Pancreas (tissue), 10 donors: Measurements from ENCODE around the gene BHLHA9. TPM values are rescaled to one million over a fixed set of nuclear protein-coding genes. Genes with fewer than 3 reads are reported as not detected.

Source experiments
- ATAC-seq, 4 donors: fragments of 200-7000 bp; cut with Tn5 transposase; one replicate each; pipeline versions ENCODE4 v1.8.0 to v1.9.1; 2020; ENCODE audit warnings: mild to moderate bottlenecking in 4 of 4, moderate library complexity in 4 of 4
- DNase-seq, 6 donors: peaks; one replicate each; pipeline ENCODE4 v3.0.0-alpha.2; 2020
- FAIRE-seq: peaks from 2 replicates; lab custom pipeline; 2012; peaks lifted over from hg19 to GRCh38; lab: Jason Lieb, UNC
- H3K27ac ChIP-seq, 4 donors: fragments of 200-600 bp; sonication (generic); 1 replicate in 3 of 4; 2 replicates in 1 of 4; pipeline versions ENCODE4 v1.5.0 to v1.8.0; 2020
- H3K27me3 ChIP-seq, 4 donors: fragments of 200-600 bp; one replicate each; pipeline ENCODE4 v1.8.0; 2021
- H3K36me3 ChIP-seq, 3 donors: fragments of 200-600 bp; sonication (generic) in 1 of 3; one replicate each; pipeline versions ENCODE4 v1.5.0 to v1.8.0; 2020 to 2021
- H3K4me1 ChIP-seq, 3 donors: fragments of 200-600 bp; one replicate each; pipeline ENCODE4 v1.8.0; 2021
- H3K4me3 ChIP-seq, 4 donors: fragments of 200-600 bp; sonication (generic) in 2 of 4; one replicate each; pipeline versions ENCODE4 v1.5.0 to v1.8.0; 2020 to 2021
- H3K9me3 ChIP-seq, 4 donors: fragments of 200-600 bp; one replicate each; pipeline ENCODE4 v1.8.0; 2021
- CTCF ChIP-seq, 4 donors: fragments of 200-600 bp; sonication (generic) in 3 of 4; IDR thresholded peaks; one replicate each; pipeline versions ENCODE4 v1.5.0 to v1.8.0; 2021; ENCODE audit warnings: antibody characterized with exemption in 4 of 4
- WGBS, 2 donors: extraction: QIAGEN DNeasy Blood & Tissue Kit; methylation state at CpG; one replicate each; pipeline ENCODE4 v1.1.7; 2013; 5-methylcytosine and 5-hydroxymethylcytosine counted together
- intact Hi-C, 3 donors: fragments of 100-400 bp; cut with DNase I; formaldehyde crosslinking; loops; one replicate each; pipeline versions ENCODE4 v1.11.1 to v1.14.2; 2022
- polyA plus RNA-seq, 2 donors: library from polyadenylated mRNA; stranded (reverse); fragments of 200-250 nt; gene quantifications; one replicate each; pipeline ENCODE4 v1.2.3, GENCODE V29; 2013
- total RNA-seq, 6 donors: library from RNA; stranded (reverse); fragmentation: NEBNext Ultra II Directional in 4 of 6; extraction: Animal tissue kit (Norgen Biotek cat#: 25700) in 4 of 6; gene quantifications; one replicate each; pipeline versions ENCODE4 v1.2.1 to v1.2.4, GENCODE V29; 2021 to 2023
- donor health status: healthy with polysubstance abuse.
- donor health status: DM: no; HTN: no; CAD: no; lungs with moderate emphysema.
- donor health status: DM: no; HTN: no; CAD: no.
- donor health status: control.
- donor health status: control.
- donor health status: Bipolar disorder and iron deficiency.
- donor health status: DM: yes; HTN: yes; CAD: no.
- donor health status: DM: no; HTN: no; CAD: no.
- donor health status: DM: no; HTN: no; CAD: no.
- donor health status: DM: yes; HTN: yes; CAD: no.

Gene BHLHA9
- total and polyA plus RNA-seq, 8 donors, result not detected

- Histone ChIP-seq H3K27ac (no peak overlapping the region), H3K27me3 (no peaks in the 10 kb centered on the region), H3K4me1 (peaks cover 0 to 7% (median 0%) of the 10 kb centered on the region in 3 donors), H3K36me3 (no peaks in the 10 kb centered on the region), H3K9me3 (no peaks in the 10 kb centered on the region), H3K4me3 (no peak overlapping the region)
- ATAC-seq (no peak), FAIRE-seq (no peak), DNase-seq (no peak)
- WGBS, 2 donors, result 54 to 56% methylated on average over 18 of the region's 18 CpGs
- intact Hi-C loops, result loop anchor here in 2 of 3 donors (10.0 kb wide), 2 partner anchors 243 to 283 kb away; partner anchors contain the start of gene INPP5K (in 2 of the 2)
- no peak for TF ChIP-seq CTCF (IDR thresholded peaks at IDR 0.05)
These were observed 1.2 kb downstream of the BHLHA9 start for GRCh38 chr17:1271441-1271840.

GRCh38 chr17:1272701-1273100, 2.5 kb downstream of the BHLHA9 start:
- no peak for TF ChIP-seq CTCF (IDR thresholded peaks at IDR 0.05)
- ATAC-seq (no peak), DNase-seq (no peak), FAIRE-seq (no peak)
- Histone ChIP-seq H3K9me3 (no peaks in the 10 kb centered on the region), H3K27ac (no peak overlapping the region), H3K27me3 (no peaks in the 10 kb centered on the region), H3K36me3 (no peaks in the 10 kb centered on the region), H3K4me3 (no peak overlapping the region), H3K4me1 (peaks cover 0 to 3% (median 0%) of the 10 kb centered on the region in 3 donors)
- WGBS, 2 donors, result 56% methylated on average over 12 of the region's 12 CpGs
- intact Hi-C loops, result loop anchor here in 2 of 3 donors (10.0 kb wide), 2 partner anchors 242 to 282 kb away; partner anchors contain the start of gene INPP5K (in 2 of the 2)

GRCh38 chr17:1273492-1274244, 3.4 kb downstream of the BHLHA9 start:
- intact Hi-C loops, result loop anchor here in 2 of 3 donors (10.0 kb wide), 2 partner anchors 241 to 281 kb away; partner anchors contain the start of gene INPP5K (in 2 of the 2)

GRCh38 chr17:1274245-1274608, 4.0 kb downstream of the BHLHA9 start:
- ATAC-seq (no peak), FAIRE-seq (no peak), DNase-seq (no peak)
- WGBS, 2 donors, result 48 to 67% methylated on average over 6 of the region's 6 CpGs
- no peak overlapping the region for H3K4me3 ChIP-seq
- intact Hi-C loops, result loop anchor here in 2 of 3 donors (10.0 kb wide), 2 partner anchors 241 to 281 kb away; partner anchors contain the start of gene INPP5K (in 2 of the 2)
- no peaks in the 10 kb centered on the region for H3K27me3 ChIP-seq
- no peak for TF ChIP-seq CTCF (IDR thresholded peaks at IDR 0.05)
- H3K9me3 ChIP-seq, result no peaks in the 10 kb centered on the region
- H3K4me1 ChIP-seq, result no peaks in the 10 kb centered on the region
- no peak overlapping the region for H3K27ac ChIP-seq
- no peaks in the 10 kb centered on the region for H3K36me3 ChIP-seq

More at GRCh38 chr17:1273492-1274244, 3.4 kb downstream of the BHLHA9 start:
- peaks cover 0 to 3% (median 0%) of the 10 kb centered on the region in 3 donors for H3K4me1 ChIP-seq
- no peak for FAIRE-seq
- no peak overlapping the region for H3K4me3 ChIP-seq
- H3K27ac ChIP-seq, result no peak overlapping the region
- no peak for ATAC-seq
- TF ChIP-seq CTCF (IDR thresholded peaks at IDR 0.05), result no peak
- H3K9me3 ChIP-seq, result no peaks in the 10 kb centered on the region
- no peak for DNase-seq
- no peaks in the 10 kb centered on the region for H3K36me3 ChIP-seq
- no peaks in the 10 kb centered on the region for H3K27me3 ChIP-seq
- WGBS, 2 donors, result 58 to 71% methylated on average over 13 of the region's 13 CpGs
